ENCODE results near the gene IGFBP7.

The IGFBP7 gene

DNA sequence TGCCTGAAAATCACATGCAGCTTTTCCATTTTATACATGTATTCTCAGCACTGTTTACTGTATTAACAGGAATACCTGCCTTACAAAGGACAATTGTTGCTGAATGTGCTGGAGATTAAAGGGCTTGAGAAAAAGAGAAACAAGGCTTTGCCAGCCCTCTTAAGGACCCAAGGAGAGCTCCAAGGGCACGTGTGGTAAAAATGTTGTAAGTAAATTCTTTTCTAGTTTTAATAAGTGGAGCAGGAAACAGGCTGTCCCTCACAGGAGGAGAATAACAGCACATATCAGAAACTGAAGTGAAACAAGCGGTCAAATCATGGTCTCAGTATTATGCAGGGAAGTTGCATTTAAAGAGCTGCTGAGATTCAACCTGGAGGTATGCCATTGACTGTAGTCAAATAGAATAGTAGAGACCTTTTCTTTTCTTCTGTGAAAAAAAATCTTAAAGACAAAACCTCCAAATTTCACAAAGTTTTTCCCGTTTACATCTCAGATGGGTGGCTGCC lies 18.5 kb downstream of the IGFBP7 start:
- no peak overlapping the region for H3K4me3 ChIP-seq (ENCODE audit: low read length)
- no peaks in the 10 kb centered on the region for H3K79me2 ChIP-seq (ENCODE audit: control insufficient read depth, low read length)
- no peaks in the 10 kb centered on the region for H3K9me3 ChIP-seq (ENCODE audit: control insufficient read depth, insufficient read depth, low read length)
- no peaks in the 10 kb centered on the region for H3K36me3 ChIP-seq (ENCODE audit: control insufficient read depth, low read length)
- TF ChIP-seq, protein P1, sequence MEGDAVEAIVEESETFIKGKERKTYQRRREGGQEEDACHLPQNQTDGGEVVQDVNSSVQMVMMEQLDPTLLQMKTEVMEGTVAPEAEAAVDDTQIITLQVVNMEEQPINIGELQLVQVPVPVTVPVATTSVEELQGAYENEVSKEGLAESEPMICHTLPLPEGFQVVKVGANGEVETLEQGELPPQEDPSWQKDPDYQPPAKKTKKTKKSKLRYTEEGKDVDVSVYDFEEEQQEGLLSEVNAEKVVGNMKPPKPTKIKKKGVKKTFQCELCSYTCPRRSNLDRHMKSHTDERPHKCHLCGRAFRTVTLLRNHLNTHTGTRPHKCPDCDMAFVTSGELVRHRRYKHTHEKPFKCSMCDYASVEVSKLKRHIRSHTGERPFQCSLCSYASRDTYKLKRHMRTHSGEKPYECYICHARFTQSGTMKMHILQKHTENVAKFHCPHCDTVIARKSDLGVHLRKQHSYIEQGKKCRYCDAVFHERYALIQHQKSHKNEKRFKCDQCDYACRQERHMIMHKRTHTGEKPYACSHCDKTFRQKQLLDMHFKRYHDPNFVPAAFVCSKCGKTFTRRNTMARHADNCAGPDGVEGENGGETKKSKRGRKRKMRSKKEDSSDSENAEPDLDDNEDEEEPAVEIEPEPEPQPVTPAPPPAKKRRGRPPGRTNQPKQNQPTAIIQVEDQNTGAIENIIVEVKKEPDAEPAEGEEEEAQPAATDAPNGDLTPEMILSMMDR (IDR thresholded peaks at IDR 0.05; ENCODE audit: low read depth, low read length, poor library complexity, severe bottlenecking): no peak
- TF ChIP-seq EZH2phosphoT487 (IDR thresholded peaks at IDR 0.05; ENCODE audit: borderline replicate concordance, low read length): no peak
- no peak overlapping the region for H3K4me2 ChIP-seq (ENCODE audit: low read length)
- H4K20me1 ChIP-seq (ENCODE audit: control insufficient read depth, insufficient read depth, low read depth, low read length): no peaks in the 10 kb centered on the region
- H3K27me3 ChIP-seq (ENCODE audit: control insufficient read depth, low read length): no peaks in the 10 kb centered on the region; the same call in 1 of the 2 replicates
- no peaks in the 10 kb centered on the region for H3F3A ChIP-seq (ENCODE audit: control insufficient read depth, insufficient read depth)
- no peak overlapping the region for H3K27ac ChIP-seq (ENCODE audit: low read depth, low read length)
- no peaks in the 10 kb centered on the region for H3K4me1 ChIP-seq (ENCODE audit: control insufficient read depth, low read length)
- no peaks in the 10 kb centered on the region for H3K9me2 ChIP-seq (replicated peaks; ENCODE audit: control insufficient read depth, low read length)

DNA sequence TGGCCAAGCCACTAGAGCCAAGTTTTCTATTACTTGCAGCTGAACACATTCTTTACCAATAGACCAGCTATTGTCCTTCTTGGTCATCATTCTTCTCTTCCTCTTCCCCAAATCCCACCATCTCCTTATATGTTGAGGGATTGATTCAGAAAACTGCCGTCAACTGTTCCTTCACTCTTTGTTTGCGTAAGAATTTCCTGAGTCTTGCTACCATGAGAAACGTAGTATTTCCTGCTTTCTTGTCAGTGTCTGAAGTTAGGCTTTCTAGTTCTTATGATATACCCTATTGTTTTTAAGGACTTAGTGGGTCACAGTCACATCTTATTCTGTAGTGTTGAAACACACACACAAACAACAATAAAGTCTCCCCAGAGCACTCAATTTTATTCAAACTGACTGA lies 20.1 kb downstream of the IGFBP7 start:
- Histone ChIP-seq H4K20me1 (ENCODE audit: control insufficient read depth, insufficient read depth, low read depth, low read length) (no peaks in the 10 kb centered on the region), H3K36me3 (ENCODE audit: control insufficient read depth, low read length) (no peaks in the 10 kb centered on the region), H3K9me2 (replicated peaks; ENCODE audit: control insufficient read depth, low read length) (no peaks in the 10 kb centered on the region), H3K27me3 (ENCODE audit: control insufficient read depth, low read length) (no peaks in the 10 kb centered on the region; the same call in 1 of the 2 replicates), H3K9me3 (ENCODE audit: control insufficient read depth, insufficient read depth, low read length) (no peaks in the 10 kb centered on the region), H3K79me2 (ENCODE audit: control insufficient read depth, low read length) (no peaks in the 10 kb centered on the region), H3F3A (ENCODE audit: control insufficient read depth, insufficient read depth) (no peaks in the 10 kb centered on the region), H3K4me2 (ENCODE audit: low read length) (no peak overlapping the region), H3K4me3 (ENCODE audit: low read length) (no peak overlapping the region), H3K27ac (ENCODE audit: low read depth, low read length) (no peak overlapping the region), H3K4me1 (ENCODE audit: control insufficient read depth, low read length) (no peaks in the 10 kb centered on the region)
- TF ChIP-seq, protein P1 (IDR thresholded peaks at IDR 0.05; ENCODE audit: low read depth, low read length, poor library complexity, severe bottlenecking): no peak
- TF ChIP-seq EZH2phosphoT487 (IDR thresholded peaks at IDR 0.05; ENCODE audit: borderline replicate concordance, low read length): no peak

DNA sequence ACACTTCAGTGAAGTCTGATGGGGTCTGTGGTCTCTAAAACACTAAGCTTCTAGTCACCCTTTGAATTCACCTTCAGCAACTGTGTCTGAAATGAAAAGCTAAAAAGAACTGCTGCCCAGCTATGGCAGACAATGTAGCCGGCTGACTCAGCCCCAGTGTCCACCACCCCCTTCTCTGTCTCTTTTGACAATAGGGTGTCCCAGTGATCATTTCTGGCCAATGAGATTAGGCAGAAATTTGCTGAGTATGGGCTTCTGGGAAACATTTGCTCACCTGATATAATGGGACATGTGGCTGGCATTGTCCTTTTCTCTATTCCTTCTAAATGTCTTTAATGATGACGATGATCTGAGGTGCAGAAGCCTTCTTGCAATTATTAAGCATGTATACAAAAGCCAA lies 20.6 kb downstream of the IGFBP7 start:
- H3K9me2 ChIP-seq (replicated peaks; ENCODE audit: control insufficient read depth, low read length): no peaks in the 10 kb centered on the region
- H3K4me3 ChIP-seq (ENCODE audit: low read length): no peak overlapping the region
- no peaks in the 10 kb centered on the region for H4K20me1 ChIP-seq (ENCODE audit: control insufficient read depth, insufficient read depth, low read depth, low read length)
- H3K4me2 ChIP-seq (ENCODE audit: low read length): no peak overlapping the region
- H3K27ac ChIP-seq (ENCODE audit: low read depth, low read length): no peak overlapping the region
- no peaks in the 10 kb centered on the region for H3K79me2 ChIP-seq (ENCODE audit: control insufficient read depth, low read length)
- no peaks in the 10 kb centered on the region for H3F3A ChIP-seq (ENCODE audit: control insufficient read depth, insufficient read depth)
- TF ChIP-seq, protein P1 (IDR thresholded peaks at IDR 0.05; ENCODE audit: low read depth, low read length, poor library complexity, severe bottlenecking): no peak
- TF ChIP-seq EZH2phosphoT487 (IDR thresholded peaks at IDR 0.05; ENCODE audit: borderline replicate concordance, low read length): no peak
- H3K9me3 ChIP-seq (ENCODE audit: control insufficient read depth, insufficient read depth, low read length): no peaks in the 10 kb centered on the region
- H3K27me3 ChIP-seq (ENCODE audit: control insufficient read depth, low read length): no peaks in the 10 kb centered on the region; the same call in 1 of the 2 replicates
- no peaks in the 10 kb centered on the region for H3K36me3 ChIP-seq (ENCODE audit: control insufficient read depth, low read length)
- H3K4me1 ChIP-seq (ENCODE audit: control insufficient read depth, low read length): no peaks in the 10 kb centered on the region

Data from DOHH2 (cell line).